ENCODE data around the gene SMIM23. TPM values are rescaled to one million over a fixed set of nuclear protein-coding genes. Genes with fewer than 3 reads are reported as not detected.

SMIM23 gene
- total and polyA plus RNA-seq, 2 donors (not counting 1 experiment from before 2014, with no cell fraction given), result not detected

- no peak overlapping the region for H3K4me2 ChIP-seq (ENCODE audit: extremely low read depth, insufficient read depth, low read length)
- no peaks in the 10 kb centered on the region for H4K20me1 ChIP-seq (ENCODE audit: control insufficient read depth, extremely low read depth, insufficient read depth, low read length)
- H3K36me3 ChIP-seq (ENCODE audit: control insufficient read depth, insufficient read depth, low read length), result no peaks in the 10 kb centered on the region
- H3K4me1 ChIP-seq (ENCODE audit: control insufficient read depth, extremely low read depth, insufficient read depth, low read length), result peaks cover 5% of the 10 kb centered on the region
- TF ChIP-seq EZH2 (IDR thresholded peaks at IDR 0.05; ENCODE audit: low read length, missing control alignments), result no peak
- no peak for TF ChIP-seq CTCF (conservative IDR thresholded peaks at IDR 0.05 in 1 of 2, IDR thresholded peaks at IDR 0.05 in 1 of 2; ENCODE audit: low read depth in 1 of 2, low read length in 2 of 2)
- H3K27me3 ChIP-seq (ENCODE audit: control insufficient read depth, insufficient read depth, low read length), result no peaks in the 10 kb centered on the region
- no peak overlapping the region for H3K4me3 ChIP-seq (replicated peaks in 1 of 4; ENCODE audit: control extremely low read depth in 1 of 4, insufficient read depth in 1 of 4, low read depth in 3 of 4, low read length in 4 of 4)
- H2AFZ ChIP-seq (ENCODE audit: low read length), result no peak overlapping the region
- H3K9me3 ChIP-seq (ENCODE audit: control insufficient read depth, insufficient read depth, low read depth, low read length), result no peaks in the 10 kb centered on the region
- DNase-seq (ENCODE audit: low read depth in 2 of 2), result peak; percentile 34 to 51
- H3K27ac ChIP-seq (ENCODE audit: insufficient read depth, low read length), result no peak overlapping the region
- no peak overlapping the region for H3K9ac ChIP-seq (ENCODE audit: insufficient read depth, low read length)
- H3K79me2 ChIP-seq (ENCODE audit: control insufficient read depth, insufficient read depth, low read length), result no peaks in the 10 kb centered on the region
These were observed 30.2 kb upstream of the SMIM23 start for GRCh38 chr5:171755354-171755821.

GRCh38 chr5:171757853-171758535 is 27.6 kb upstream of the SMIM23 start:
- H3K36me3 ChIP-seq (ENCODE audit: control insufficient read depth, insufficient read depth, low read length), result no peaks in the 10 kb centered on the region
- H3K27ac ChIP-seq (ENCODE audit: insufficient read depth, low read length), result peak overlapping the region; percentile 29
- no peaks in the 10 kb centered on the region for H3K79me2 ChIP-seq (ENCODE audit: control insufficient read depth, insufficient read depth, low read length)
- H3K9me3 ChIP-seq (ENCODE audit: control insufficient read depth, insufficient read depth, low read depth, low read length), result no peaks in the 10 kb centered on the region
- H3K27me3 ChIP-seq (ENCODE audit: control insufficient read depth, insufficient read depth, low read length), result no peaks in the 10 kb centered on the region
- TF ChIP-seq CTCF (conservative IDR thresholded peaks at IDR 0.05 in 1 of 2, IDR thresholded peaks at IDR 0.05 in 1 of 2; ENCODE audit: low read depth in 1 of 2, low read length in 2 of 2) (no peak), EZH2 (IDR thresholded peaks at IDR 0.05; ENCODE audit: low read length, missing control alignments) (no peak)
- H3K4me2 ChIP-seq (ENCODE audit: extremely low read depth, insufficient read depth, low read length), result no peak overlapping the region
- H3K9ac ChIP-seq (ENCODE audit: insufficient read depth, low read length), result no peak overlapping the region
- peaks cover 5% of the 10 kb centered on the region for H3K4me1 ChIP-seq (ENCODE audit: control insufficient read depth, extremely low read depth, insufficient read depth, low read length)
- no peak overlapping the region for H3K4me3 ChIP-seq (replicated peaks in 1 of 4; ENCODE audit: control extremely low read depth in 1 of 4, insufficient read depth in 1 of 4, low read depth in 3 of 4, low read length in 4 of 4)
- H4K20me1 ChIP-seq (ENCODE audit: control insufficient read depth, extremely low read depth, insufficient read depth, low read length), result no peaks in the 10 kb centered on the region
- no peak overlapping the region for H2AFZ ChIP-seq (ENCODE audit: low read length)
- DNase-seq (ENCODE audit: low read depth in 2 of 2), result peak; percentile 96

- no peaks in the 10 kb centered on the region for H3K79me2 ChIP-seq (ENCODE audit: control insufficient read depth, insufficient read depth, low read length)
- H3K4me3 ChIP-seq (replicated peaks in 1 of 4; ENCODE audit: control extremely low read depth in 1 of 4, insufficient read depth in 1 of 4, low read depth in 3 of 4, low read length in 4 of 4), result no peak overlapping the region
- no peak overlapping the region for H3K4me2 ChIP-seq (ENCODE audit: extremely low read depth, insufficient read depth, low read length)
- H2AFZ ChIP-seq (ENCODE audit: low read length), result no peak overlapping the region
- H3K4me1 ChIP-seq (ENCODE audit: control insufficient read depth, extremely low read depth, insufficient read depth, low read length), result peaks cover 5% of the 10 kb centered on the region
- H3K9me3 ChIP-seq (ENCODE audit: control insufficient read depth, insufficient read depth, low read depth, low read length), result no peaks in the 10 kb centered on the region
- H3K27ac ChIP-seq (ENCODE audit: insufficient read depth, low read length), result no peak overlapping the region
- H3K27me3 ChIP-seq (ENCODE audit: control insufficient read depth, insufficient read depth, low read length), result no peaks in the 10 kb centered on the region
- DNase-seq (ENCODE audit: low read depth in 2 of 2), result no peak
- no peaks in the 10 kb centered on the region for H4K20me1 ChIP-seq (ENCODE audit: control insufficient read depth, extremely low read depth, insufficient read depth, low read length)
- H3K36me3 ChIP-seq (ENCODE audit: control insufficient read depth, insufficient read depth, low read length), result no peaks in the 10 kb centered on the region
- no peak overlapping the region for H3K9ac ChIP-seq (ENCODE audit: insufficient read depth, low read length)
- no peak for TF ChIP-seq CTCF (conservative IDR thresholded peaks at IDR 0.05 in 1 of 2, IDR thresholded peaks at IDR 0.05 in 1 of 2; ENCODE audit: low read depth in 1 of 2, low read length in 2 of 2)
- TF ChIP-seq EZH2 (IDR thresholded peaks at IDR 0.05; ENCODE audit: low read length, missing control alignments), result no peak
These were observed 25.8 kb upstream of the SMIM23 start for GRCh38 chr5:171759777-171760176.

Measured in fibroblast of lung (primary cell).